Fibroblast of mammary gland (primary cell): ENCODE measurements around the gene OPRL1.

Source experiments
- DNase-seq: peaks from one replicate; pipeline ENCODE4 v3.0.0-alpha.2; 2010; ENCODE audit warnings: low read depth
- H3K4me3 ChIP-seq: 2 replicates; pipeline ENCODE4 v1.5.1; 2011; ENCODE audit warnings: low read depth, mild to moderate bottlenecking, low read length, moderate library complexity; ENCODE audit not compliant: control insufficient read depth
- CTCF ChIP-seq: conservative IDR thresholded peaks from 2 replicates; pipeline ENCODE4 v1.5.1; 2011; ENCODE audit warnings: low read depth, low read length, inconsistent platforms; ENCODE audit not compliant: control insufficient read depth, insufficient read depth

OPRL1 gene

DNA sequence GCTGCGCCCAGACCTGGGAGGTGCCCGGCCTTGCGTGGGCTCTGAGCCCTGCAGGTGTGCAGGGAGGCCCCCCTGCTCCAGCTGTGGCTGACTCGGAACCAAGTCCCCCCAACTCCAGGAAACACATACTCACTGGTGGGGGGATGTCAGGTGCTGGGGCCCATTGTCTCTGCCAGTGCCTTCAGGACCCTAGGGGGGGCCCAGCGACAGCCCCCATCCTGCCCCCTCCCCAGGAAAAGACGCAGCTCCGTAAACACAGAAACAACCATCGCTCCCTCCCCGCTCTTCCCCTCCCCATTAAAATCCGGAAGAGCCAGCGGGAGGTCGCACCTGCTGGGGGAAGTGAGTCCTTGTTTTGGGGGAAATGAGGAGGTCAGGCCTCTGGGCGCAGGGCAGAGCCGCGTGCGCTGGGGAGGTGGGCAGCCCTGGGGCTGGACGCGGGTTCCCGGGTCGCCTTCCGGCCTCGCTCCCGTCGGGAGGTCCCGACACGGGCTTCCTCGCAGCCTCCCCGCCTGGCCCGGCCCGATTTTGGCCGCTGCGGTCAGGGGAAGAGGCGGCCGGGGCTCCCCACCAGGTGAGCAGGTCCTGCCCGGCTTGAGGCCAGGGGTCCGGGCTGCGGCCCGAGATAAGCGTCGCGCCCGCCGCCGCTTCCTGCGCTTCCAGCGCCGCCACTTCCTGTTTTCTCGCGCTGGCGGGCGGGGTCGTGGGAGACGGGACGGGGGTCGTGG, 37.7 kb upstream of the OPRL1 start:
- peak overlapping the region; percentile 3 for H3K4me3 ChIP-seq
- DNase-seq: no peak
- TF ChIP-seq CTCF: no peak

DNA sequence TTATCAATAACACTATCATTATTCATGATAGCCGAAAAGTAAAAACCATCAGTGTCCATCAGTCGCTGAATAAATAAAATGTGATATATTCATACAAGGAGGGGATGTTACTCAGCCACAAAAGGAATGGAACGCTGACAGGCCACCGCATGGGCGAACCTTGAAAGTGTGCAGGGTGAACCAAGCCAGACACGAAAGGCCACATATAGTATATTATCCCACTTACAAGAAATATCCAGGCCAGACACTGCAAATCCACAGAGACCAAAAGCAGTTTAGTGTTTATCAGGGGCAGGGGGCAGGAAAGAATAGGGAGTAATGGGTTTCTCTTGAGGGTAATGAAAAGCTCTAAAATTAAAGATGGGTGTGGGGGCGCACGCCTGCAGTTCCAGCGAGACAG, 36.1 kb upstream of the OPRL1 start:
- no peak overlapping the region for H3K4me3 ChIP-seq
- DNase-seq: no peak
- no peak for TF ChIP-seq CTCF

DNA sequence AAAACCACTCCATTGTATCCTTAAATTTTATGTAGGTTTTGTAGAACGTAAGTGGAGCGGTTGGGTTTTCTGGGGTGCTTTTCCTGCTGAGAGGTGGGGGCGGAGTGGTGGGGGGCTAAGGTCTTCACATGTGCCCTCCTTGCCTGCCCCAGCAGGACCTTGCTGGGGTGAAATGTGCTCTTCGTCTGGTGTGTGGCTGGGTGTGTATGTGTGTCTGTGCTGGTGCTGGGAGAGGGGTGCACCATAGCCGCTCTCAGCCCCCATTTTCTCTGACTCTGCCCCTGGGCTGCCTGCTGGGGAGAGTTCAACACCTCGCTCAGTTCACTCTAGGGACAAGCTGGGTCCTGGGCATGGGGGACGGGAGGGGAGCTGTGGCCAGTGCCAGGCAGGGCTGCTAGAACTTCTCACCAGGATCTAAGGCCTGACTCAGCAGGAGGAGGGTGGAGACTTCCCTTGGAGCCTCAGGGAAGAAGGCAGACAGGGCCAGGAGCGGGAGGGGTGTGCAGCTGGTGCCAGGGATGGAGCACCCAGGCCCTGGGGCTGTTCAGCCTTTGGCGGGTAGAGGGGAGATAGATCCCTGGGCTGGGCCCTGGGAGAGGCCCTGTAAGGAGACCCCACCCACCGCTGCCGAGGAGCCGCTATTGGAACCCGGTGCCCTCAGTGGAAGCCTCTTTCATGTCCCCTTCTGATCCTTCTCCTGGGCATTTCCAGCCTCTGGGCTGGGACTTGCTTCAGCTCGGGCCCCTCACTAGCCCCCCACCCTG, 35.2 kb upstream of the OPRL1 start:
- peak; percentile 41 for DNase-seq
- no peak for TF ChIP-seq CTCF
- H3K4me3 ChIP-seq: no peak overlapping the region

DNA sequence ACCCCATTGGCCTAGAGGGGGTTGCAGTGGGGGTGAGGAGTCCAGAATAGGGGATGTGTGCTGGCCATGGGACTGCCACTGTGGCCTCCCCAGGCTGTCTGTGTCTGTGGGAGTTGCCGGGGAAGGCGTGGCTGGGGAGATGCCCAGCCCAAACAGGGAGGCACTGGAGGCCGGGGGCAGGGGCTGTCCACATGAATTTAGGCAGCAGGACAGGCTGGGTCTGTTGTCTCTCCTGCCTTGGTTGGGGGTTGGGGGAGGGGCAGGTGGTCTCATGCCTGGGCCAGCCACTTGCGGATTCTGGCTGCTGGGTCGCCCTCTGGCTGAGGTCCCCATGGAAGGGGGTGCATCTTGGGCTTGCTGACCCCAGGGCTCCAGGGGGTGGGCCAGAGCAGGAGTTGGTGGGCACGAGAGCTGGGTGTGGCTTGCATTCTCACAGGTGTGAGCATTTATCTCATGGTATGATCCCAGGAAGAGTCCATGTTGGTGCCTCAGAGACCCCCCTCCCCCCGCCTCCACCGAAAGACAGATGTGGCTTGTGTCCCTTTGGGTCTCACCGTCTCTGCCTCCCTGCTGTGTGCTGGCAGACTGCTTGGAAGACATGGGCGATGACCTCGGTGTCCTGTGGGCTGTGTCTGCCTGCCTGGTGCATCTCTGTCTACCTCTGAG, 34.4 kb upstream of the OPRL1 start:
- H3K4me3 ChIP-seq: no peak overlapping the region

GRCh38 chr20:64047046-64047389, 32.9 kb upstream of the OPRL1 start:
- TF ChIP-seq CTCF: no peak
- H3K4me3 ChIP-seq: no peak overlapping the region
- no peak for DNase-seq

More for the DNA sequence above, 34.4 kb upstream of the OPRL1 start:
- no peak for DNase-seq
- no peak for TF ChIP-seq CTCF

DNA sequence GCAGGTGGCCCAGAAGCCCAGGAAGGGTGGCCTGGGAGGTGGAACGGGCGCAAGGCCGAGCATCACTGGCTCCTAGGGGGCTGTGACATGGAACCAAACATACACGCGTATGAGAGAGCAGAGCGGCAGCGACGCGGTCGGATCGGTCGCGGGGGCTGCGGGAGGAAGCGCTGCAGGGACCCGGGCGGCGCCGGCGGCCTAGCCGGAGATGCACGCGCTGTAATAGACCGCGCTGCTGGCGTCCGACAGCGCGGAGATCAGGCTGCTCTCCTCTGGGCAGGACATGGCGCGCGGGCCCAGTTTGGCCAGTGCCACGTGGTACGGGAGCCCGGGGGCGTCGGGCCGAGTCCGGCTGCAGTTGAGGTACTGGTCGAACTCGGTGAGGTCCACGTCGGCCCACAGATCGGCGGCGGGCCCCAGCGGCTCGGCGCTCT, 31.9 kb upstream of the OPRL1 start:
- no peak for TF ChIP-seq CTCF
- no peak overlapping the region for H3K4me3 ChIP-seq
- DNase-seq: no peak
